GM10248 (cell line): ENCODE results near the gene STAT5B.

Experiments
- CTCF ChIA-PET: fragments of 300-600 bp; sonication (Branson Sonifier 250); formaldehyde crosslinking; extraction: SDS; loops from one replicate; lab custom pipeline; 2021; ENCODE audit warnings: antibody characterized with exemption; lab: Yijun Ruan, JAX
- POLR2A ChIA-PET: fragments of 350-650 bp; sonication (Branson Sonifier 250); formaldehyde crosslinking; extraction: SDS; loops from one replicate; lab custom pipeline; 2020; ENCODE audit warnings: antibody characterized with exemption; lab: Yijun Ruan, JAX
- DNase-seq: peaks from one replicate; pipeline ENCODE4 v3.0.0; 2012; ENCODE audit errors: extremely low spot score
- CTCF ChIP-seq: IDR thresholded peaks from 2 replicates; pipeline ENCODE4 v1.5.1; 2012; ENCODE audit warnings: mild to moderate bottlenecking, low read depth; ENCODE audit errors: extremely low read depth, missing control alignments, control extremely low read depth

The STAT5B gene

GRCh38 chr17:42284024-42284369 is 7.8 kb upstream of the STAT5B start:
- DNase-seq = no peak
- ChIA-PET CTCF (interaction anchor here (1.6 to 3.2 kb wide), 2 partner anchors 38 to 62 kb away, joined by 5 to 9 read pairs; no protein-coding TSS in a partner anchor), POLR2A (interaction anchor here (0.6 kb wide), 1 partner anchor 130 kb away, joined by 6 read pairs; no protein-coding TSS in a partner anchor)
- no peak for TF ChIP-seq CTCF

- POLR2A ChIA-PET = no interaction called here
- no peak for TF ChIP-seq CTCF
- no peak for DNase-seq
- CTCF ChIA-PET = interaction anchor here (1.6 to 3.2 kb wide), 2 partner anchors 38 to 61 kb away, joined by 5 to 9 read pairs; no protein-coding TSS in a partner anchor
These were observed 7.2 kb upstream of the STAT5B start for GRCh38 chr17:42283241-42284023.

GRCh38 chr17:42282478-42283080 is 6.4 kb upstream of the STAT5B start:
- ChIA-PET POLR2A (no interaction called here), CTCF (interaction anchor here (3.2 kb wide), 1 partner anchor 60 kb away, joined by 9 read pairs; no protein-coding TSS in a partner anchor)
- no peak for DNase-seq
- TF ChIP-seq CTCF = no peak

GRCh38 chr17:42281571-42282096 is 5.4 kb upstream of the STAT5B start:
- ChIA-PET CTCF (no interaction called here), POLR2A (no interaction called here)
- DNase-seq = no peak
- TF ChIP-seq CTCF = no peak

- DNase-seq = no peak
- no peak for TF ChIP-seq CTCF
- ChIA-PET CTCF (interaction anchor here (0.8 to 0.9 kb wide), 2 partner anchors 11 to 14 kb away, joined by 3 read pairs; no protein-coding TSS in a partner anchor), POLR2A (interaction anchor here (0.7 kb wide), 2 partner anchors 22 to 140 kb away, joined by 3 to 5 read pairs; no protein-coding TSS in a partner anchor)
These were observed 3.8 kb upstream of the STAT5B start for GRCh38 chr17:42279776-42280630.

GRCh38 chr17:42277342-42277712 is 1.1 kb upstream of the STAT5B start:
- TF ChIP-seq CTCF = no peak
- ChIA-PET POLR2A (interaction anchor here (0.9 kb wide), 1 partner anchor 260 kb away, joined by 3 read pairs; the partner anchor contains the start of gene DNAJC7), CTCF (interaction anchor here (1.4 to 2.0 kb wide), 3 partner anchors 29 to 55 kb away, joined by 5 to 7 read pairs (median 7); no protein-coding TSS in a partner anchor)
- peak; percentile 41 for DNase-seq
